Subcutaneous abdominal adipose tissue (tissue), 5 donors: ENCODE results near the gene PDE9A.
A peak's percentile ranks its signal among the peaks of the same experiment; 100 is the strongest.

ENCODE experiments used
- H3K27ac ChIP-seq: one replicate; pipeline ENCODE4 v1.7.0; 2013; ENCODE audit warnings: low read depth, mild to moderate bottlenecking, inconsistent platforms, low read length, moderate library complexity
- H3K27me3 ChIP-seq, 5 donors: one replicate each; pipeline ENCODE4 v1.7.0; 2013; ENCODE audit warnings: low read length in 5 of 5, inconsistent platforms in 1 of 5; ENCODE audit not compliant: control insufficient read depth in 5 of 5, insufficient read depth in 4 of 5
- H3K36me3 ChIP-seq, 5 donors: one replicate each; pipeline ENCODE4 v1.7.0; 2013; ENCODE audit warnings: low read length in 5 of 5; ENCODE audit not compliant: control insufficient read depth in 5 of 5, insufficient read depth in 5 of 5
- H3K4me1 ChIP-seq, 5 donors: one replicate each; pipeline ENCODE4 v1.7.0; 2013; ENCODE audit warnings: low read length in 5 of 5, mild to moderate bottlenecking in 3 of 5, moderate library complexity in 1 of 5; ENCODE audit not compliant: control insufficient read depth in 5 of 5, insufficient read depth in 5 of 5
- H3K4me3 ChIP-seq, 5 donors: one replicate each; pipeline ENCODE4 v1.7.0; 2013; ENCODE audit warnings: low read length in 5 of 5, low read depth in 1 of 5
- H3K9ac ChIP-seq, 5 donors: one replicate each; pipeline ENCODE4 v1.7.0; 2013; ENCODE audit warnings: low read length in 5 of 5, mild to moderate bottlenecking in 4 of 5, moderate library complexity in 3 of 5
- H3K9me3 ChIP-seq, 5 donors: one replicate each; pipeline ENCODE4 v1.7.0; 2013; ENCODE audit warnings: low read length in 5 of 5; ENCODE audit not compliant: control insufficient read depth in 5 of 5
- donor health status: healthy.
- donor health status: healthy.
- donor health status: healthy.
- donor health status: healthy.
- donor health status: healthy.

The PDE9A gene

GRCh38 chr21:42744520-42745445 is 91.4 kb downstream of the PDE9A start:
- H3K36me3 ChIP-seq: no peaks in the 10 kb centered on the region
- H3K27ac ChIP-seq: no peak overlapping the region
- H3K4me3 ChIP-seq: no peak overlapping the region
- peaks cover 10 to 43% (median 17%) of the 10 kb centered on the region in 5 donors for H3K4me1 ChIP-seq
- H3K27me3 ChIP-seq: no peaks in the 10 kb centered on the region
- no peaks in the 10 kb centered on the region for H3K9me3 ChIP-seq
- H3K9ac ChIP-seq: no peak overlapping the region

DNA sequence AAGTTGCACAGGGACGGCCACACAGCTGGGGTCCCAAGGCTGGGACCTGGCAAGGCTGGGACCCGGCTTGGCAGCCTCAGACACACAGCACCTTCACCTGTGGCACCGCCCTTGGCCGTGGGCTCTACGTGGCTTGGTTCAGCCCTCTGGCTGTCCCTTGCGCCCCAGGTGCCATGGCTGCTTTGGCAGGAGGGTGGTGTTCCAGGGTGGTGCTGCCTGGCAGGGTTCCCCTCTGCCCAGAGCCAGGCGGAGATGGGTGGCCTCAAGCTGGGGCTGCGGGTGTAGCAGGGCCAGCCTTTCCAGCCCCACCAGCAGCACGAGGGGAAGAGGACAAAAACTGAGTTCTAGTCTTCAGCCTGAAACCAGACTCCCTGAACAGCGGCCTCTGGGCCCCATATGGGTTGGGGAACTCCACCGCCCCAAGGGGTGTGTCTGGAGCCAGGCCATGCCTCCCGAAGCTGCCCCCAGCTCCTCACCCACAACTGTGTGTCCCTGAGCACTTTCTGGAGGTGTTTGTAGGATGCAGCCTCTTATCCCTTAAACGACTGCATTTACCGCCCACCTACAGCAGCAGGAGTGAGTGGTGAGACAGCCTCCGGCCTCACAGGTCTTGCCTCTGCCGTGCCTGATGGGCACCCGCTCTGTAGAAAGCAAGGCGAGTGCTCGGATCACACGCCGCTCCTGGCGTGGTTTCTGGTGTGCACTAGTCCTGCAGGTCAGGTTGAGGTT is 92.3 kb downstream of the PDE9A start:
- peak overlapping the region in 1 of 5 donors; percentile 23 for H3K9ac ChIP-seq
- no peaks in the 10 kb centered on the region for H3K9me3 ChIP-seq
- H3K27ac ChIP-seq: no peak overlapping the region
- H3K4me3 ChIP-seq: peak overlapping the region in 1 of 5 donors; percentile 11
- no peaks in the 10 kb centered on the region for H3K36me3 ChIP-seq
- H3K27me3 ChIP-seq: no peaks in the 10 kb centered on the region
- H3K4me1 ChIP-seq: peaks cover 10 to 43% (median 17%) of the 10 kb centered on the region in 5 donors

DNA sequence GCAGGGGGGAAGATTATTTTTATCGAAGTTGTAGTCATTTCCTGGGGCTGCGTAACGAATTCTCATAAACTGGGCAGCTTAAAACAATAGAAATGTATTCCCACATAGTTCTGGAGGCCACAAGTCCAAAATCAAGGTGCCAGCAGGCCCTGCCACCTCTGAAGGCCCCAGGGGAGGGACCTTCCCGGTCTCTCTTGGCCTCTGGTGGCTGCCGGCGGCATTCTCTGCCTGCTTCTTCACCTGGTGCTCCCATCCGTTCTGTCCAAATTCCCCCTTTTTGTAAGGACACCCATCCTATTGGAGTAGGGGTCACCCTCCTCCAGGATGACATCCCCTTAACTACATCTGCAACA is 92.8 kb downstream of the PDE9A start:
- peak overlapping the region in 1 of 5 donors; percentile 11 for H3K4me3 ChIP-seq
- no peak overlapping the region for H3K27ac ChIP-seq
- peaks cover 0 to 3% (median 0%) of the 10 kb centered on the region in 5 donors for H3K36me3 ChIP-seq
- no peaks in the 10 kb centered on the region for H3K27me3 ChIP-seq
- peaks cover 9 to 37% (median 16%) of the 10 kb centered on the region in 5 donors for H3K4me1 ChIP-seq
- no peaks in the 10 kb centered on the region for H3K9me3 ChIP-seq
- peak overlapping the region in 1 of 5 donors; percentile 23 for H3K9ac ChIP-seq

DNA sequence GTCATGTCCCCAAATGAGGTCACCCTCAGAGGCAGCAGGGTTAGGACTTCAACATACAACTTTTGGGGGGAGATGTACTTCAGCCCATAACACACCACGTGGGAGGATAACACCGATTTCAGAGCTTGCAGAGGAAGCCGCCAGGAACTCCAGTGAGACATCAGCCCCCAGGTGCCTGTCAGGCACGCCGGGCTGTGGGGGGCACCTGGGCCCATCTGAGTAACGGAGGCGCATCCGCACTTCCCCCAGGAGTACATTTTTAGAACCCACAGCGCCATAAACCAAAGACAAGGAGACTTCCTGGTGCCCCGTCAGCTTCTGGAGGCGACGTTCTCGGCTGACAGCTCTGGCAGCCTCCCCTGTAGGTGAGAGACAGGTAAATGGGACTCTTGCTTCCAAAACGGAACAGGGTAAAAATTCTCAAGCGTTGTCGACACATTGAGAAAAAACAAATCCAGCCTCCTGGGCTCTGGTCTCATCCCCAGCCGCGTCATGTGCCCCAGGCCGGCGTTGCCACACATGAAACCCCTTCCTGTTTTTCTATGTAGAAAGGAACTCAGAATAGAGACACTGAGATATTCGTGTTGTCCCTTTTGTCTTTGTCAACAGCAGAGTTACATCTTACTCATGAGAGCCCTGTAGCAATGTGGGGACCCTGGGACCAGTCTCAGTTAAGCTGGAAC is 93.3 kb downstream of the PDE9A start:
- Histone ChIP-seq H3K9ac (peak overlapping the region in 1 of 5 donors; percentile 16), H3K27ac (no peak overlapping the region), H3K9me3 (no peaks in the 10 kb centered on the region), H3K4me1 (peaks cover 5 to 32% (median 11%) of the 10 kb centered on the region in 5 donors), H3K36me3 (peaks cover 0 to 3% (median 0%) of the 10 kb centered on the region in 5 donors), H3K27me3 (no peaks in the 10 kb centered on the region), H3K4me3 (no peak overlapping the region)

GRCh38 chr21:42747276-42747701 is 93.9 kb downstream of the PDE9A start:
- H3K4me1 ChIP-seq: peaks cover 0 to 27% (median 5%) of the 10 kb centered on the region in 5 donors
- H3K27ac ChIP-seq: no peak overlapping the region

GRCh38 chr21:42747746-42748351 is 94.4 kb downstream of the PDE9A start:
- Histone ChIP-seq H3K27ac (no peak overlapping the region), H3K4me1 (peaks cover 0 to 27% (median 5%) of the 10 kb centered on the region in 5 donors), H3K4me3 (no peak overlapping the region), H3K9ac (no peak overlapping the region), H3K27me3 (no peaks in the 10 kb centered on the region), H3K9me3 (no peaks in the 10 kb centered on the region), H3K36me3 (peaks cover 0 to 3% (median 0%) of the 10 kb centered on the region in 5 donors)

More at GRCh38 chr21:42747276-42747701, 93.9 kb downstream of the PDE9A start:
- Histone ChIP-seq H3K4me3 (no peak overlapping the region), H3K36me3 (peaks cover 0 to 3% (median 0%) of the 10 kb centered on the region in 5 donors), H3K27me3 (no peaks in the 10 kb centered on the region), H3K9me3 (no peaks in the 10 kb centered on the region), H3K9ac (no peak overlapping the region)

DNA sequence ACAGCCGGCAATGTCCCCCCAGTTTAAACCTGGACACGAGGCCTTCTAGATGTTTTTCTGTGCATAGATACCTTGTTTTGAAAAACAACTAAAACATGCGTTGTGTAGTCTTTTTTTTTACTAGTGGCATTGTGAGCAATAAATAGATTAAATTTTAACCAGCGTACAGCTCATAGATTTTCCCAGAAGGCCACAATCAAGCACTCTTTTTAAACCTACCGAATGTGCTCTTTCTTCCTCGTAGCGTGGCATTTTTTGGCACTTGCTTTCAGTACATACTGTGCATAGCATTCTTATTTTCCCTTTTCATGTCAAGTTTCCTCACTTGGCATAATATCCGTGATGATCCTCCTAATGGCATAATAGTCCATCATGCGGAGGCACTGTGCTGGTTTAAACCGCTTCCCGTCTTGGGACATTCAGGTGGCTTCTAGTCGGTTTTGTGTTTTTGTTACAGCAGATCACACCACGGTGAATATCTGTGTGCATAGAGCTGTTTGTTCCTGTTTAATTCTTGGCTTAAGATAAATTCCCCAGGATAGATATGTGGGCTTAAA is 95.3 kb downstream of the PDE9A start:
- Histone ChIP-seq H3K27me3 (no peaks in the 10 kb centered on the region), H3K9ac (no peak overlapping the region), H3K27ac (no peak overlapping the region), H3K4me1 (peaks cover 0 to 27% (median 5%) of the 10 kb centered on the region in 5 donors), H3K4me3 (no peak overlapping the region), H3K9me3 (no peaks in the 10 kb centered on the region), H3K36me3 (peaks cover 0 to 3% (median 0%) of the 10 kb centered on the region in 5 donors)

DNA sequence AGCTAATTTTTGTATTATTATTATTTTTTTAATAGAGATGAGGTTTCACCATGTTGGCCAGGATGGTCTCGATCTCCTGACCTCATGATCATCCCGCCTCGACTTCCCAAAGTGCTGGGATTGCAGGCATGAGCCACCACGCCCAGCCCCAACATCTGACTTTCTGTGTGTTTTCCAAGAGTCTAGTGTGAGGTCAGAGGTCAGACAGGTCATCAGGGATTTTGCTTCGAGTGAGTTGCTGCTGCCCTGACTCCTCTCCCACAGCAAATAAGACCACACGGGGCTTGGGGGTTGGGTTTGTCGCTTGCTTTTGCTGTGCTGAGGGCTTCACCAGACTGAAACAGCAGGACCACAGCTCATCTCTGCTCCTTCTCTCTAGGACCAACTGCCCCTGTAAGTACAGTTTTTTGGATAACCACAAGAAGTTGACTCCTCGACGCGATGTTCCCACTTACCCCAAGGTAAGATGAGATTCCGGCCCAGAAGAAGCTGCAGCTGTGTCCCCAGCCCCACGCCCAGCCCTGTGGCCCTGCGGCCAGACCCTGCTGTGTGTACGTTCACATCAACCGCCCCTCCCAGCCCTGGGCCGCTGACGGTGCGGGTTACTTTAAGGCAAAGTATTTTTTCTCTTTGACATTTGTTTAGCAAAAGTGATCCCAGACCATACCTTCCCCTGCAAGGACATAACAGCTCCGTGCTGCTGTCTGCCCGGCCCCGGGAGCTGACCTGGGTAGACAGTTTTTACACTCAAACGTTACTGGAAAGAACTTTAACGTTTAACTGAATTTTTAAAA is 97.5 kb downstream of the PDE9A start:
- Histone ChIP-seq H3K27ac (no peak overlapping the region), H3K9ac (no peak overlapping the region)

DNA sequence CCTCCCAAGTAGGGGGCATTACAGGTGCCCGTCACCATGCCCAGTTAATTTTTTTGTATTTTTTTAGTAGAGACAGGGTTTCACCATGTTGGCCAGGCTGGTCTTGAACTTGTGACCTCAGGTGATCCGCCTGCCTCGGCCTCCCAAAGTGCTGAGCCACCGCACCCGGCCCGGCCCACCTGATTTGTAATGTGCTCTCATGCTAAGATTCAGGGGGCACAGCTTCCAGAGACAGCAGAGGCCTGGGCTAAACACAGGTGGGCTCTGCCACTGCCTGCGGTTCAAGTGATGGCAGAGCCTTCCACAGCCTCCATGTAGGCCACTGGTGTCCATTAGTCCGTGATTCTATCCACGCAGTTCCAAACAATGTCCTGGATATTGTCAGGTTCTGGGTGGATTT is 98.4 kb downstream of the PDE9A start:
- peaks cover 0 to 8% (median 0%) of the 10 kb centered on the region in 5 donors for H3K4me1 ChIP-seq
- no peak overlapping the region for H3K9ac ChIP-seq
- H3K27ac ChIP-seq: no peak overlapping the region
- no peak overlapping the region for H3K4me3 ChIP-seq
- H3K27me3 ChIP-seq: no peaks in the 10 kb centered on the region
- peaks cover 0 to 13% (median 10%) of the 10 kb centered on the region in 5 donors for H3K36me3 ChIP-seq
- H3K9me3 ChIP-seq: no peaks in the 10 kb centered on the region

More for the DNA sequence above, 97.5 kb downstream of the PDE9A start:
- Histone ChIP-seq H3K27me3 (no peaks in the 10 kb centered on the region), H3K4me1 (peaks cover 0 to 17% (median under 1%) of the 10 kb centered on the region in 5 donors), H3K9me3 (no peaks in the 10 kb centered on the region), H3K36me3 (peaks cover 0 to 11% (median 7%) of the 10 kb centered on the region in 5 donors), H3K4me3 (no peak overlapping the region)
